HG03571 (cell line): Measurements from ENCODE around the gene ETV6.

Experiments
- ATAC-seq: cut with Tn5 transposase; IDR thresholded peaks from one replicate; pipeline ENCODE4 v1.9.1; 2021; ENCODE audit not compliant: unreplicated experiment

Gene ETV6

DNA sequence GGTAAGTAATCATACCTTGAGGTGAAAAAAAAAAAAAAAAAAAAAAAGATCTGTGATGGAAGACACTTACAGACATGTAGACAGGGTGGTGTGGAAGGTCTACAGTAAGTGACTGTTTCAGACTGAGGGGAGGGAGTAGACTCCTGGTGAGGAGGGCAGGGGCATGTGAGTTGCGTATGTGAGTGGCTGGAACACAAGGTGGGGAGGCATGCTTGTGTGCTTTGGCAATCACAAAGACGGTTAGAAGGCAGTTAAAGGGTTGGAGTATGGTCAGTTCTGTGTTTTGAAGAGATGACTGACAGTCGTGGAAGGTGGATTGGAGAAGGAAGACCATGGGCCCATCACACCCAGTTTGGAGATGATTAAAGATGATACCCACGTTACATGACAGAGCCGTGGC is 65.2 kb downstream of the ETV6 start:
- no peak for ATAC-seq

DNA sequence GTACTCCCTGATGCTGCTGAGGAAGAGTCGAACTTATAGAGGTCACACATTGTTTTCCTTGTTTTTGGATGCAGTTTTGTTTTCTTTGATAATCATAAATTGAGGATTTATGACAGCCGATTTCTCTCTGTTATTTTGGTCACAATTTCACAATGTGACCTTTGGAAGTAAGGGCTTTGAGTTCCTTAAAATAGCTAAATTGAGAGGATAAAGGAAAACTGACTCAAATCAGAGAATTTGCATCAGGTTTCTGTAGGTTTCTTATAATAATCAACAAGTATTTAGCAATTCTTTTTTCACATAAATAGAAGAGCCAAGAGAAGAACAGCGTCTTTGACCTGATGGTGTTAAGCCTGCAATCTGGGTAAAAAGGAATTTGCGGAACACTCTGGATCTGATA is 66.1 kb downstream of the ETV6 start:
- ATAC-seq, result no peak

DNA sequence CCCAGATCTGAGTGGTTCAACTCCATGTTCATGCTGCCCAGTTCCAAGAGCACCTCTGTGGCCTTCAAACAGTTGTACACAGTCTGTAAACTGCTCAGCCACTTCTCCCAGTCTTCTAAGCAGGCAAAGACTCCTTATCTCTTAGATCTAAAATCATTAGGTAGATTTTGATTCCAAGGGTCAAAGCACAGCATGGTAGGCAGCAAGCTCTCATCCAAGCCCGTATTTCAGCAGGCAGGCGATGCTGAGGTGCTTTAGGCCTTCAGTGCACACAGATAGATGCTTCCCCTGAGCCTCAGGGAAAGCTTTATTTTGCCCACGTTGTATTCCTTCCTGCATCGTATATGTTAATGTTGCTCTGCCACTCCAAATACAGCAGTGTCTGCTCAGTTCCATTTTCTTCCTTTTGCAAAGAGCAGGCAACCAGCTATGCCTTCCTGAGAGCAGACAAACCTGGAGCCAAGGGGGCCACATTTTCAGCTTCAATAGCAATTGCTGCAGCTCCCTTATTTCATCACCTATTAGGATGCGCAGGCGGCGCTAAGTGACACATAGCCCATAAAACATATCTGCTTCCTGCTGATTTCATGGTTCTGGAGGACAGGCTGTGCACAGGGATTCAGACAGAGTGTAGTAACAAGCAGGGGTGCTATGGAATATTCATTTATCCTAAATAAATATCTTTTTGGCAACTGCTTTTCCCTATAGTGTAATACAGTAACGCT is 67.5 kb downstream of the ETV6 start:
- ATAC-seq, result no peak

DNA sequence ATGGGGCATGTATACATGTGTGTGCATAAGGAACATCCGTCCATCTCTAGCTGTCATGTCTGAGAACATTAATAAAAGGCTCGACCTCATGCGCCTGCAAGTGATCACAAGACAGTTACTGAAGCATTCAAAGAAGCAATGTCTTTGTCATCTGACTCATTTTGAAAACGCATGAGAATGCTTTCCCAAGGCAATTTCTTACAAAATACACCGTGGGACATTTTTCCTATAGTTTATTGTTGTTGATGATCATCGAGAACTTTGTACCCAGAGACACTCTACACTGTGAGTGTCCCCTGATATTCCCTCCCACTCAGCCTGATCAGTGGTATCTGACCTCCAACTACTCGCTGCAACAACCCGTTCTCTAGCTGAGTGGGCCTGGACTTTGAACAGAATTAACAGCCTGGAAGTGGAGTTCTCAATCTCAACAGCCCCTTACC is 68.1 kb downstream of the ETV6 start:
- no peak for ATAC-seq

DNA sequence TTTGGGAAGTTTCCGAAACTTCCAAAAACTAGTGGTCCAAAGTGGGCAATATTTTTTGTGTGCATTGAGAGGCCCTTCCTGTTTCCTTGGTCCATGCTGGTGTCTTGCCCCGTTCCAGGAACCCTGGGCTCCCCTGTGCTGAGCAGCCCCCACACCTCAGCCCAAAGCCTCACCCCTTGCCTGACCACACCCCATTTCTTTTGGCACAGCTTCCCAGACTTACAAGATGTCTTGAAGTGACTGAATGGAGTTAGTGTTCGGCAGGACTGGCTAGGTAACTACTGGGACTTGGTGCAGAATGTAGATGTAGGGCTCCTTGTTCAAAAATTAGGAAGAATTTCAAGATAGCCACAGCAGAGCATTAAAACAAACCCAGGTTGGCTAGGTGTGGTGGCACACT is 68.6 kb downstream of the ETV6 start:
- ATAC-seq, result no peak

DNA sequence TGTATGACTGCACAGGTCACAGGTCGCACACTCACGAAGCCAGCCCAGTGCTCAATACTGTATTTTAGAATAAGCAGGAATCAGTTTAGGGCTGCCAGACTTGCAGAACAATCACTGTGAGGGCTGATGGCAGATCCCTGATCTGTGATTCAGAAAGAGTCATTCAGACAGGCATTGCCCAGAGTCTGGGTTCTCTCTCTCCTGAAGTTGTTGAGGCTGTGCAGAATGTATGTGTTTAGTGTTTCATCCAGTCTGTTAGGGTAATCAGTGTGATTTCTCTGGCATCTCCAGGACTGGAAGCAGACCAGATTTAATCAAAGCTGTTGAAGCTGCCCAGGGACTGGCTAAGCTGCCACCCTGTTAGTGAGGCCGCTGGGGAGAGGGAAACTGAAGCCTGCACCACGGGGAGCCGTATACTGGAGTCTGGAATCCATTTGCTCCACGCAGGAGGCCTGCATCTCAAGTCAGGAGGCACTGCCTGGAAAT is 69.3 kb downstream of the ETV6 start:
- ATAC-seq, result no peak

DNA sequence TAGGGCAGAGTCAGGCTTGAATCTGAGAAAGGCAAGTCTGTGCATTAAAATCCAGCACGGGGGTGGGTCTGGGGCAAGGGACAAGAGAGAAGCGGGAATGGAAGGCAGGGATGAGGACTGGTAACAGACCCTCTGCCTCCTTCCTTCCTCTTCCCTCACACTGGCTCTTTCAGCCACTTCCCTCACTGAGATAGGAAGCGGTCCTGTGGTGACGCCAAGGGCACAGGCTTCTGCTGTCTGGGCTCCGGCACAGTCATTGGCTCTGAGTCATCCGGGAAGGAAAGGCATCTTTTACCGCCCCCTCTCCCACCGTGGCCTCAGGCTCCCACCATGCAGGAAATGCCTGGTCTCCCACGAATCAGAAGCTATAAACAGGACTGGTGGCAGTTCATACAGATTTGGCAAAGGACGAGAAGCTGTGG is 70.2 kb downstream of the ETV6 start:
- ATAC-seq, result no peak

DNA sequence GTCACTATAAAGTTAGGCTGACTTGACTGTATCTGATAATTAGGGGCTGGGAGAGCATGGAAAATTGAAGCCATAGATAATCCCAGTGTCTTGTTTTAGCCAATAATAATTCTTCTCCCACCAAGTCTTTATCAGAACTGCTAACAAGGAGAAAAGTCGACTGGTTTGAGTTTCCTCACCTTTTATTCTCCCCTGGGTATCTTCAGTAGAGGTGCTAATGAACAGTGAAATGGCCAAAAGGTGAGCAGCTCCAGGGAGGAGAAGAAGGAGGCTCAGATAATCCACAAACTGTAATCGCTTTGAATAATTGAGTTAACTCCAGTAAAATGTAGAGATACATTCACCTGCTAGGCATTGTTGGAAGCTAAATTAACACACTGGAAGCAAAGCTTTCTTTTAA is 72.6 kb downstream of the ETV6 start:
- no peak for ATAC-seq

DNA sequence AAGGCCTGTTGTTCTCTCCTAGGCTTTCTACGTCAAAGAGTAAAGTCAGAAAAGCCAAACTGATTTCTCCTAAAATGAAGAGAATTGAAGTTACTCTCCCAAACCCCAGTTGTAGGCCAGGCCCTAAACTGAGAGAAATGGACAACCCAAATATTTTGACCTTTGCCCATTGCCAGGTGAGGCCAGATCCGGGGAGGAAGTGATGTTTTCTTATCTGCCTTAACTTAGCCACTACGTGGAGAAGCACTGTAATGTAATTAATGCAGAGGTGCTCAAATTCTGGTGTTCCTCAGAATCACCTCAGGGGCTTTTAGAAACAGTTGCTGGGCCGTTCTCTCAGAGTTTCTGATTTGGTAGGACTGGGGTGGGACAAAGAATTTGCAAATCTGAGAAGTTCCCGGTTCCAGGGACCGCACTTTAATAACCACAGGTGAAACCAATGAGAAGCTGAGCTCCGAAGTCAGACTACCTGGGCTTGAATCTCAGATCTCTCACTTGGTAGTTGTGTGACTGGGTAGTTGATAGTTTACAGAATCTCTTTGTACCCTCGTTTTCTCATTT is 73.2 kb downstream of the ETV6 start:
- ATAC-seq, result no peak

DNA sequence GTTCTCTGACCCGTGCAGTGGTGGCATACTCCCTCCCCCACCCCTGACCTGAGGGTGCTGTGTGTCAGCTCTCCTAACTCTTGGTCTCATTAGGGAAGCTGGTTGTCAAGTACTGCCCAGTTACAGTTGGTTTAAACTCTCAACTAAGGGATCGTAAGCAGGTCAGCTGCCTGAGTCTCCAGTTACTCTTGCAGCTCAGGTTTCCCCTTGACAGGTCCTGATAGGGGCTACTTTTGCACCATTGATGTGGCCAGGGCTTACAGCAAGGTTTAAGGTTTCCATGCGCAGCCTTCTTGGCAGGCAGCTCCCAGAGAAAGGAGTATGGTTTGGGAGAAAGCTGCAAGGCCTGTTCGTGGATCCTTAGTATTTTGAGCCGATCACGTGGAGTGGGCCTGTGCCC is 74.5 kb downstream of the ETV6 start:
- ATAC-seq, result no peak

DNA sequence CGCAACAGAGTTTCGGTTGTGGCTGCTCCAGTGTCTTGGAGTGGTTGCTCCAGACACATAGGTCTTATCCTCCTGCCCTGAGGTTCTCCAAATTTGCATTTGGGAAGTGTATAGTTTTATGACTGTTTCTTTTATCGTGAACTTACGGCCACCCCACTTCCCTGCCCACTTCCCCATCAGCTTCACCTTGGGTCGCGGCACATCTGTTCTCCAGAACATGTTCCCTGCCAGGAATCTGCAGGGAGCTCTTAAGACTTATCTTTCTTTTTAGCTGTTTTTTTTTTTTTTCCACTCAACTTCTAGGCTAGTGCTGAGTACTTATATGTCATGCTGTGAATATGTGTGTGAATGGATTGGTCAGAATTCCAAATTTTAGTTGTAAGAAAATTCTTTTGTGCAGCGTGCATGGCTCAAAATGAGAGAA is 75.4 kb downstream of the ETV6 start:
- no peak for ATAC-seq

DNA sequence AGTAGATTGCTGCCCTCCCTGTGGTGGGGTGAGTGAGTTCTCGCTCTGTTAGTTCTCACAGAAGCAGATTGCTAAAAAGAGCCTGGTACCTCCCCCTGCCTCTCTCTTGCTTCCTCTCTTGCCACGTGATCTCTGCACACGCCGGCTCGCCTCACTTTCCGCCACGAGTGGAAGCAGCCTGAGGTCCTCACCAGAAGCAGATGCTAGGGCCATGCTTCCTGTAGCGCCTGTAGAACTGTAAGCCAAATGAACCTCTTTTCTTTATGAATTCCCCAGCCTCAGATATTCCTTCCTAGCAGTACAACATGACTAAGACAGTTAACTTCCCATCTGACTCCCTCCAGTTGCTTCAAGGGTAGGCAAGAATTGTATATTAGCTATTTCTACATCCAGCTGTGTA is 76.2 kb downstream of the ETV6 start:
- ATAC-seq, result no peak

DNA sequence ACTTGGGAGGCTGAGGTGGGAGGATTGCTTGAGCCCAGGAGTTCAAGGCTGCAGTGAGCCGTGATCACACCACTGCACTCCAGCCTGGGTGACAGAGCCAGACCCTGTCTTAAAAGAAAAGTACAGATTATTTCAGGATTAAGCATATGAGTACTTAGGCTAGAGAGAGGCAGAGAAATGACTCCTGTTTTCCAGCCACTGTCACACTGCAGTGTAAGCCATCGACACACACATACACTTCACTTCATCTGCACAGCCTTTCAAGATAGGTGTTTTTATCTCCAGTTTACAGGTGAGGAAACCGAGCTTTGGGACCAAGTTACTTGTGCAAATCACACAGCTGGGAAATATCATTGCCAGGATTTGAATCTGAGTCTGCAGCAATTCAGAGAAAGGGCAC is 77.2 kb downstream of the ETV6 start:
- no peak for ATAC-seq

DNA sequence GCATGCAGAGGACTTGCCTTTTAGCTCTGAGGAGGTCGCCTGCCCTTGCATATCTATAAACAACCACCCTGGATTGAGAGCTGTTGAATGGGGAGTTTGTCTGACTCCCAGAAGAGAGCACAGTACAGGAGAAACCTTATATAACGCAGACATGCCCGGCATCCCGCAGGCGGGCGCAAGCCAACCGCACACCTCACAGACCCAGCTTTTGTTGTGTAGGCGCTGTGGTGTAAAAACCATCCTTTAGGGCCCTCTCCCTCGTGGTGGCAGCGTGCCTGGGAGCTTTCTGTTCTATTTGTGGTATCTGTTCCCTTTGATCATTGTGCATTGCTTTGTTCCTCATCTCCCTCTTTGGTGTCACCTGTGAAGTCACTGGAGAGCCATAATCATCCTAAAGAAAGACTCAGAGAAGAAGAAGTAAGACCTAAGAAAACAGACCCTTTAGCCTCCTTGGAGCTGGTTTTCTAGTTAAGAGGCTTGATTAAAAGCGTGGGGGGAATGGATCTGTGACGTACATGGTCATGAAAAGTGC is 77.7 kb downstream of the ETV6 start:
- no peak for ATAC-seq

DNA sequence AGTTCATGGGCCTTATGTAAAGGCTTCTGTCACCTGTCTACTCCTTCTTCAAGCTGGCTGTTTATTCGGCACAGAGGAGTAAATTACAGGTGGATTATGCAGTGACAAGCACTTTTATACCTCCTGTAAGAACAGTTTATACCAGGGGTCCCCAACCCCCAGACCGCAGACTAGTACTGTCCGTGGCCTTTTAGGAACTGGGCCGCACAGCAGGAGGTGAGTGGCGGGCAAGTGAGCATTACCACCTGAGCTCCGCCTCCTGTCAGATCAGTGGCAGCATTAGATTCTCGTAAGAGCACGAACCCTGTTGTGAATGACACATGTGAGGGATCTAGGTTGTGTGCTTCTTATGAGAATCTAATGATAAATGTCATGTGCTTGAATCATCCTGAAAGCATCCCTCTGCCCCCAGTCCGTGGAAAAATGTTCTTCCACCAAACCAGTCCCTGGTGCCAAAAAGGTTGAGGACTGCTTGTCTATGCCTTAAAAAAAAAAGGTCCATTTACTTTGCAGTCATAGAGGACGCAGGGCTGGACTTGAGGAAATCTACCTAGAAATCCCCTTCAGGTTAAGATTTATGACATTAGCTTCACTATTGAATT is 78.8 kb downstream of the ETV6 start:
- no peak for ATAC-seq

DNA sequence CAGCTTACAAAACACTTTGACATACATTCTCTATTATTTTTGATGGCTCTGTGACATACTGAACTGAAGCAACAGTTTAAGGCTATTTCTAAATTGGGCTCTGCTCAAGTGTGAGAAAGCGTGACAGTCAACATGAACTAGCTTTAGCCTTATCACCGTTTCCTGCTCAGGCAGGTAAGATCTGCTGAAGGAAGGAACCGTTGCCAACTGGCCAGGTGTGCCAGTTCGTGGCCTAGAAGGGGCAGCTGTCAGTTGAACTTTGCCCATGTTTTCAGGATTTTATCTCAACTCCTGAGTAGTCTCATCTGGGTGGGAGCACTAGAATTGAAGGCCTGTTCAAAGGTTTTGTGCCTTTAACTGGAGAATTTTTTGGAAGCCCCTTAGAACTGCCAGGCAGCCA is 79.5 kb downstream of the ETV6 start:
- ATAC-seq, result no peak

DNA sequence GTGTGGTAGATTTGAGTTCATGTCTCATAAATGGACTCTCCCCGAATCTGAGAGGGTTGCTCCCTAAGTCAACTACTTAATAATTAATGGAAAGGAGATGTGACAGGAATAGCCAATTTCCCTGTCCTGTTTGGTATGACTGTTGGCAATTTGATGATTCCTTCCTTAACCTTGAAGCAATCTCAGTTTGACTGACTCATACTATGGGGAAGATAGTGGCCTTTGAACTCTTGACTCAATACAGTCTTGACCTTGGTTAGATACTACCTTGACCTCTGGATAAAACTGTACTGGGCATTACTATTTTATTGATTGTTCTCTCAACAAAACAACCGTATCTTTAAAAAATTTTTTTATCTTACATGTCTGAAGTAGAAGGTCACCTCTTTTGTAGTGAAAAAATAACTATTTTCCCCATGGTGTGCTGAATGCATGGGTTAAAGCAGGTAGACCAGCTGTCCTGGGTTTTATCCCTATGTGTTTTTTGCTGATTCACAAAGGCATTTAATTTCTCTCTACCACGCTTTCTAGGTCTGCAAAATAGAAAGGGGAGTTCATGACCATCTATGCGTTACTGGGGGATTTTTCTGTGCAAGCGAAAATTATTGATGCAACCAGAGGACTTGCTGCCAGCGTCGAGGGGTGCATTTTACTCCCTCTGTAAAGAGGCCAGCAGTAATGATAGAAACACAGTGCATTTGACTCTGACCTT is 80.1 kb downstream of the ETV6 start:
- no peak for ATAC-seq

DNA sequence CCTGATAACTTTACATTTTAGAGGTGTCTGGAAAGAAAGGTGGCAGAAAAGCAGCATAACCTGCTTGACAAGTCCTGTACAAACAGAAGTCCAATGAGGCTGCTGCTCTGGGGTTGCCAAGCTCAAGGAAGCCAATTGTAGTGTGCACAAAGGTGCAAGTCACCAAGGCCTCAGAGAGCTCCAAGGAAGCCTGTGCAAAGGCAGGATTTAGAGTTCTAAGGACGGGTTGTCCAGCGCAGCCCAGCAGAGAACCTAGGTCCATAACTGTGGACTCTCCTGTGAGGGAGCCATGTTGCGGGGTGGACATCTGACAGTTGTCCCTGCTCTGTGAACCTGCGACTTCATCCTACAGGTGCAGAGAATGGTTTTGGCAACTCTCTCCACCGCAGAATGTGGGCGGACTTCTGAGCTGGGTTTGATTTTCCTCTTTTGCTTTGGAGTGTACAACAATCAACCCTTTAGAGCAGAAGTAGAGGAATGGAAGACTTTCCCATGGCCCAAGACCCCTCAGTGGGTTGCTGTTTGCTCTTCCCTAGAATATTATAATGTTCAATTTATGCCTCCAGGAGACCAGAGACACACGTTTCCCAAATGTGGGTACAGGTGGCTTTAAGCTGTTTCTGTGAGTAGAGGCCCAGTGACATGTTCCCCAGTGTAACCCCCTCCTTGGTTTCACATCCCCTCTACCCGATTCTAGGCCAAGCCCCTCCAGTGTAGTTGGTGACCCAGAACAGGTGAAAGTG is 81.0 kb downstream of the ETV6 start:
- ATAC-seq, result peak; percentile 33

DNA sequence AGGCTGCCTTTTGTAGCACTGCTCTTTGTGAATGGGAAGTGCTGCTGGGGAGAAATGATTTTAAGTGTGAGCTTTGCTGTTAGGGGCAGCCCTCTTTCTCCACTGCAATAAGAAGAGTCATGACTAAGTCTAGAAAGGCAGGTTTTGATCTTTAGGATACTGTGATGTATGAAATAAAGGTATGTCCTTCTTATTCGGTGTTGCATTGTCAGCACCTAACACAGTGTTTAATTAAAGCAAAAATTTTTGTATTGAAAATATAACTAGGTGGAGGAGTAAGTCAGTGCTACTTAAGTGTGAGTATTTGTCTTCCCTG is 81.5 kb downstream of the ETV6 start:
- no peak for ATAC-seq

DNA sequence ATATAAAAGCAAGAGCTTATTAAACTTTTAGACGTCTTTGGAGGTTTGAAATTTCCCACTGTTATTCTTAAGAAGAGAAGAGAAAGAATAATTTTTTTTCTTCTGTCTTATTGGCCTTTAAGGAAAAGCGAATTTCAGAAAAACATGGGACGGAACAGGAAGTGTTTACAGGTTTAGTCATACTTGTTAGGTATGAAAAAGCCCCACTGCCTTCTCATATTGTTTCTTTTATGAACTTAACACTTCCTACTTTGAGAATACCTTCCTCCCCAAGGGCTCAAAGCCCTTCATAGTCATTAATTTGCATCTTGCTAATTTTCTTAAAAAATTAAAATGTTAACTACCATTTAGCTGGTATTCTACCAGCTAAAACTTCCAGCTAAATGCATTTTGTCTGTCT is 82.0 kb downstream of the ETV6 start:
- ATAC-seq, result no peak

DNA sequence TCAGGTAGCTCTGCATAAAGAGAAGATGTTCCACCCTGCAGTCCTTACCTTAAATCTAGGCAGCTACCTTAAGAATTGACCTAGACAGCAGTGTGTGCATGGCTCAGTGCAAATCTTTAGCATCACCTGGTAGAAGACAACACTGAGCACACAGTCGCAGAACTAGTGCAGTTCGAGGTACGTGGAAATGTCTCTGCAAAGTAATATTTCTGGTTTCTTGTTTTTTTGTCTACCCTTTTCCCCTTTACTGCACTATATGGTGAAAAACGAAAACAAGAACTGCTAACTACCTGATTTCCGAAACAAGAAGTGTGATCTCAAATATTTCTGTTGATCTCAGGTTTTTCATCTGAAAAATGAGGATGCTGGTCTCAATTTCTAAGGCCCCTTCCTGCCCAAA is 82.5 kb downstream of the ETV6 start:
- no peak for ATAC-seq
